ENCODE data around the gene MACROH2A1.

The MACROH2A1 gene

GRCh38 chr5:135355169-135355568, 43.9 kb downstream of the MACROH2A1 start:
- Histone ChIP-seq H3K36me3 (peaks cover 99 to 100% (median 100%) of the 10 kb centered on the region in 11 experiments), H3K4me2 (no peak overlapping the region), H3K4me3 (no peak overlapping the region), H3K9me3 (replicated peaks in 1 of 11) (no peaks in the 10 kb centered on the region), H4K20me1 (peaks cover 32 to 100% (median 99%) of the 10 kb centered on the region in 11 experiments), H3K4me1 (peaks cover 2 to 8% (median 3%) of the 10 kb centered on the region in 10 experiments), H3K27me3 (no peaks in the 10 kb centered on the region), H3K27ac (no peak overlapping the region), H3K9ac (no peak overlapping the region)
- TF ChIP-seq Cebpa-rat (IDR thresholded peaks at IDR 0.05), result no peak

GRCh38 chr5:135353952-135354721, 44.9 kb downstream of the MACROH2A1 start:
- Histone ChIP-seq H3K36me3 (peaks cover 99 to 100% (median 100%) of the 10 kb centered on the region in 11 experiments), H3K27ac (no peak overlapping the region), H3K27me3 (no peaks in the 10 kb centered on the region), H3K9ac (no peak overlapping the region), H3K9me3 (replicated peaks in 1 of 11) (no peaks in the 10 kb centered on the region), H3K4me1 (peaks cover 0 to 14% (median 0%) of the 10 kb centered on the region in 10 experiments; a peak in 6 of 20 replicates), H3K4me2 (no peak overlapping the region), H4K20me1 (peaks cover 29 to 100% (median 99%) of the 10 kb centered on the region in 11 experiments), H3K4me3 (no peak overlapping the region)
- no peak for TF ChIP-seq Cebpa-rat (IDR thresholded peaks at IDR 0.05)

GRCh38 chr5:135350536-135350935, 48.5 kb downstream of the MACROH2A1 start:
- Histone ChIP-seq H3K27me3 (no peaks in the 10 kb centered on the region), H3K27ac (no peak overlapping the region), H3K36me3 (peaks cover 99 to 100% (median 100%) of the 10 kb centered on the region in 11 experiments), H3K9ac (no peak overlapping the region), H3K9me3 (replicated peaks in 1 of 11) (no peaks in the 10 kb centered on the region), H3K4me1 (peaks cover 0 to 26% (median 0%) of the 10 kb centered on the region in 10 experiments; a peak in 4 of 20 replicates), H3K4me3 (no peak overlapping the region), H3K4me2 (no peak overlapping the region), H4K20me1 (peaks cover 34 to 100% (median 95%) of the 10 kb centered on the region in 11 experiments)
- no peak for TF ChIP-seq Cebpa-rat (IDR thresholded peaks at IDR 0.05)

- peaks cover 28 to 100% (median 94%) of the 10 kb centered on the region in 11 experiments for H4K20me1 ChIP-seq
- H3K9me3 ChIP-seq (replicated peaks in 1 of 11), result no peaks in the 10 kb centered on the region
- no peak overlapping the region for H3K4me2 ChIP-seq
- no peaks in the 10 kb centered on the region for H3K27me3 ChIP-seq
- H3K9ac ChIP-seq, result 0 out of 22 replicates have a peak overlapping the region, but pooled peaks of 1 of the 11 experiments have one; percentile 6
- no peak for TF ChIP-seq Cebpa-rat (IDR thresholded peaks at IDR 0.05)
- peaks cover 0 to 26% (median 0%) of the 10 kb centered on the region in 10 experiments; a peak in 4 of 20 replicates for H3K4me1 ChIP-seq
- H3K36me3 ChIP-seq, result peaks cover 99 to 100% (median 100%) of the 10 kb centered on the region in 11 experiments
- H3K4me3 ChIP-seq, result no peak overlapping the region
- no peak overlapping the region for H3K27ac ChIP-seq
Measured at GRCh38 chr5:135349886-135350285, 49.1 kb downstream of the MACROH2A1 start.

- Histone ChIP-seq H4K20me1 (peaks cover 27 to 100% (median 93%) of the 10 kb centered on the region in 11 experiments), H3K9me3 (replicated peaks in 1 of 11) (no peaks in the 10 kb centered on the region), H3K27ac (peak overlapping the region in 1 of 11 experiments; percentile 10; a peak in 1 of 22 replicates), H3K27me3 (no peaks in the 10 kb centered on the region), H3K4me3 (no peak overlapping the region), H3K36me3 (peaks cover 99 to 100% (median 100%) of the 10 kb centered on the region in 11 experiments), H3K4me1 (peaks cover 0 to 26% (median 0%) of the 10 kb centered on the region in 10 experiments; a peak in 4 of 20 replicates), H3K4me2 (peak overlapping the region in 2 of 11 experiments; percentile 1 to 35; a peak in 1 of 22 replicates), H3K9ac (0 out of 22 replicates have a peak overlapping the region, but pooled peaks of 1 of the 11 experiments have one; percentile 6)
- no peak for TF ChIP-seq Cebpa-rat (IDR thresholded peaks at IDR 0.05)
Measured at GRCh38 chr5:135349451-135349850, 49.6 kb downstream of the MACROH2A1 start.

GRCh38 chr5:135348918-135349317, 50.1 kb downstream of the MACROH2A1 start:
- H3K36me3 ChIP-seq, result peaks cover 99 to 100% (median 100%) of the 10 kb centered on the region in 11 experiments
- peaks cover 27 to 100% (median 88%) of the 10 kb centered on the region in 11 experiments for H4K20me1 ChIP-seq

GRCh38 chr5:135347392-135347791, 51.6 kb downstream of the MACROH2A1 start:
- no peak overlapping the region for H3K4me3 ChIP-seq
- H3K9me3 ChIP-seq (replicated peaks in 1 of 11), result no peaks in the 10 kb centered on the region
- peaks cover 0 to 26% (median 0%) of the 10 kb centered on the region in 10 experiments; a peak in 4 of 20 replicates for H3K4me1 ChIP-seq
- no peak overlapping the region for H3K9ac ChIP-seq
- TF ChIP-seq Cebpa-rat (IDR thresholded peaks at IDR 0.05), result no peak
- no peak overlapping the region for H3K27ac ChIP-seq
- H3K27me3 ChIP-seq, result no peaks in the 10 kb centered on the region
- peaks cover 99 to 100% (median 100%) of the 10 kb centered on the region in 11 experiments for H3K36me3 ChIP-seq
- H4K20me1 ChIP-seq, result peaks cover 20 to 100% (median 87%) of the 10 kb centered on the region in 11 experiments
- no peak overlapping the region for H3K4me2 ChIP-seq

More at GRCh38 chr5:135348918-135349317, 50.1 kb downstream of the MACROH2A1 start:
- no peaks in the 10 kb centered on the region for H3K27me3 ChIP-seq
- H3K4me1 ChIP-seq, result peaks cover 0 to 26% (median 0%) of the 10 kb centered on the region in 10 experiments; a peak in 4 of 20 replicates
- no peak for TF ChIP-seq Cebpa-rat (IDR thresholded peaks at IDR 0.05)
- no peaks in the 10 kb centered on the region for H3K9me3 ChIP-seq (replicated peaks in 1 of 11)
- no peak overlapping the region for H3K9ac ChIP-seq
- peak overlapping the region in 2 of 11 experiments; percentile 1 to 35; a peak in 2 of 22 replicates for H3K4me2 ChIP-seq
- no peak overlapping the region for H3K4me3 ChIP-seq
- peak overlapping the region in 1 of 11 experiments; percentile 10; a peak in 1 of 22 replicates for H3K27ac ChIP-seq

DNA sequence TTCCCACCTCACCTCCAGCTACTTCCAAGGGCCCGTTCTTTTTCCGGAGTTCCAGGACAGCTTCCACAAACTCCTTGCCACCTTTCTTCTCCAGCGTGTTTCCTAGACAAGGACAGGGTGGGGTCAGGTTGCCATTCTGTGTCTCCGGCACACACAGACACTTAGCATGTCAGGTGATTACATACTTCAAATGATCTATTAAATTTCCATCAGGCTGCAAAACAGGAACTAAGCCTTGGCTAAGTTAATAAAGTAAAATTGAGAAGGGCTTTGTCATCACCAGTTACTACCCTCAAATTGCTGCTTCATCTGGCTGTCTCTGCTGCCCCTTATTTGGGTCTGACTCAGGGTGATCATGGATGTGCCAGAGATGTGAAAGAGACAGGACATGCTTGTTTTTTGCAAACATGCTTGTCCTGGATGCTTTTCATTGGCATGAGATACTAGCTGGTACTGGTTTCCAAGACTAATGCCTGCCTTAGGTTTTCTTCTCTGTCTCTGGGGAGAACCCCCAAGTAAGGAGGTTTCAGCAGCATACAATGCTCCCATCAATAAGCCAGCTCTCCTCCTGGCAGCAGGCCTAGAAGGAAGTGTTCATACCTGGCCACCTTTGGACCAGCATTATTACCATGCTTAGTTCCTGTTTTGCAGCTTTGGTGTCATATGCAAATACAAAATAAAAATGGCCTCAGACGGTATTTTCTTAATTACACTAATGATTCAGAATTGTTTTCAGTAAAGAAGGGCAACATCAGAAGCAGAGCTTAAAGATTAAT, 52.9 kb downstream of the MACROH2A1 start:
- no peaks in the 10 kb centered on the region for H3K9me3 ChIP-seq (replicated peaks in 1 of 11)
- H3K36me3 ChIP-seq, result peaks cover 99 to 100% (median 100%) of the 10 kb centered on the region in 11 experiments
- H3K4me2 ChIP-seq, result no peak overlapping the region
- H3K27ac ChIP-seq, result no peak overlapping the region
- H4K20me1 ChIP-seq, result peaks cover 20 to 100% (median 87%) of the 10 kb centered on the region in 11 experiments; a peak in 21 of 22 replicates
- H3K4me1 ChIP-seq, result peaks cover 0 to 26% (median 0%) of the 10 kb centered on the region in 10 experiments; a peak in 4 of 20 replicates
- no peaks in the 10 kb centered on the region for H3K27me3 ChIP-seq
- H3K4me3 ChIP-seq, result no peak overlapping the region
- no peak for TF ChIP-seq Cebpa-rat (IDR thresholded peaks at IDR 0.05)
- H3K9ac ChIP-seq, result no peak overlapping the region

All from BLaER1 treated with 17β-estradiol and CSF1 and Interleukin-3, amounts not matched to agents 10 nM and 100 nM (cell line).